Nephron (organoid): Measurements from ENCODE around the gene CPED1.

ENCODE experiments used
- H3K27ac Mint-ChIP-seq, 3 experiments: 2 replicates each; pipeline ENCODE4 v1.8.0; 2020; ENCODE audit warnings: mixed read lengths in 3 of 3, mild to moderate bottlenecking in 2 of 3, moderate library complexity in 1 of 3
- H3K27me3 Mint-ChIP-seq: 2 replicates; pipeline ENCODE4 v1.8.0; 2021; ENCODE audit warnings: low read depth, mild to moderate bottlenecking, moderate library complexity, mixed read lengths
- H3K36me3 Mint-ChIP-seq: 2 replicates; pipeline ENCODE4 v1.8.0; 2020; ENCODE audit warnings: low read depth, mixed read lengths
- H3K4me1 Mint-ChIP-seq: 2 replicates; pipeline ENCODE4 v1.8.0; 2020; ENCODE audit warnings: mixed read lengths
- H3K4me3 Mint-ChIP-seq, 3 experiments: 2 replicates each; pipeline ENCODE4 v1.8.0; 2020; ENCODE audit warnings: mild to moderate bottlenecking in 3 of 3, mixed read lengths in 3 of 3, moderate library complexity in 2 of 3
- H3K9me3 Mint-ChIP-seq: 2 replicates; pipeline ENCODE4 v1.8.0; 2020; ENCODE audit warnings: mixed read lengths
- CTCF ChIP-seq, 3 experiments: fragments of 200-600 bp; sonication (generic); IDR thresholded peaks; one replicate each; pipeline ENCODE4 v1.5.0; 2021; ENCODE audit warnings: antibody characterized with exemption in 3 of 3; ENCODE audit not compliant: unreplicated experiment in 3 of 3

CPED1 gene

GRCh38 chr7:121339082-121339481 lies 350.6 kb downstream of the CPED1 start:
- Mint-ChIP-seq H3K27ac (no peak overlapping the region), H3K4me3 (no peak overlapping the region), H3K27me3 (peaks cover 9% of the 10 kb centered on the region), H3K36me3 (no peaks in the 10 kb centered on the region), H3K4me1 (no peaks in the 10 kb centered on the region), H3K9me3 (no peaks in the 10 kb centered on the region)
- no peak for TF ChIP-seq CTCF (IDR thresholded peaks at IDR 0.05; ENCODE audit: unreplicated experiment in 3 of 3)

DNA sequence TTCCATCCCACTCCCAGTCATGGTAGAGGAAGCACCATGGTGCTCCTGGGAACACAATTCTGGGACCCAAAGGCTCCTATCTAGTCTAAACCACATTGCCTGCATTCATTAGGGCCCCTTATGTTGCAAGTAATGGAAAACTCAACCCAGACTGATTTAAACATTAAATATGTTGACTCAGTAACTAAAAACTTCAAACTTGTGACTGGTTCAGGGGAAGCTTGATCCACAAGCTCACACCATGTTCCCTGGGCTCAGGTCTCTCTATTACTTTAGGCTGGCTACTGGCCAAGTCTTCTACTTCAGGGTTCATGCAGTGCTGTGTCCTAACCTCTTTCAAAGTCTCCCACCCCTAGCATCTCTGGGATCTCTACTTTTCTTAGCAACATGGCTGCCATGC lies 353.4 kb downstream of the CPED1 start:
- Mint-ChIP-seq H3K27ac (no peak overlapping the region), H3K4me1 (no peaks in the 10 kb centered on the region), H3K36me3 (peaks cover 7% of the 10 kb centered on the region), H3K4me3 (no peak overlapping the region), H3K9me3 (no peaks in the 10 kb centered on the region), H3K27me3 (no peaks in the 10 kb centered on the region)
- no peak for TF ChIP-seq CTCF (IDR thresholded peaks at IDR 0.05; ENCODE audit: unreplicated experiment in 3 of 3)

DNA sequence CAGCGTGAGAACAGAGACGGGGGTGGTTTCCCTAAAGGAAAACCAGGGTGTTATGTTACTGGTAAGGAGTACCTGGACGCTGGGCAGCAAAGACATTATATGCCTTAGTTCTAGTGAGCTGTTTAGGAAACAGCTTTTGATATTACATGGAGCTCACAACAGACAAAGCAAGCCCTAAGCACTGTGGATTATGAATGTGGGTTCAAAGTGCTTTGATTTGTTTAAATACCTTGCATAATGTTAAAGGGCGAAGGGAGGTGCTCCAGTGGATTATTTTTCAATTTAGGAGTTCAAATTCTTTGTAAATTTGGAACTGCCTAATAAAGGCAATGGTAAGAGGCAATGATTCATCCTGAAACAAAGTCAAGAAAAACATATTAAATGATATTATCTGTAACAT lies 354.1 kb downstream of the CPED1 start:
- H3K36me3 Mint-ChIP-seq = peaks cover 14% of the 10 kb centered on the region
- H3K27me3 Mint-ChIP-seq = no peaks in the 10 kb centered on the region
- no peaks in the 10 kb centered on the region for H3K9me3 Mint-ChIP-seq
- no peaks in the 10 kb centered on the region for H3K4me1 Mint-ChIP-seq
- H3K27ac Mint-ChIP-seq = no peak overlapping the region
- no peak overlapping the region for H3K4me3 Mint-ChIP-seq
- no peak for TF ChIP-seq CTCF (IDR thresholded peaks at IDR 0.05; ENCODE audit: unreplicated experiment in 3 of 3)

DNA sequence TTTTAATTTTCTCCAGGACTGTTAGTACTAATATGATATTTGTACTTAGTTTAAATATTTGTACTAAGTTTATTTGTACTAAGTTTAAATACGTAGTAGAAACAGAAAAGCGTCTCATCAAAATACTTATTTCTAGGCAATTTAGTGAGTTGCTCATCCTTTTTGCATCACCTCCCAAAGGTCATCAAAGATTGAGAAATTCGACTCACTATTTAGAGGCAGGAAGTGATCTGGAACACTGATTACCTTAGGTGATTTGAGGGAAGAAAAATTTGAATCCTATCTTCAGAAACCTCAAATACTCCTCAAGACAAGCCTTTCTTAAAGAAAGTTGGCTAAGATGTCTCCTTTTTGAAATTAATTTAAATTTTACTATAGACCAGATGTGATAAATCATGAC lies 354.8 kb downstream of the CPED1 start:
- Mint-ChIP-seq H3K27ac (no peak overlapping the region), H3K36me3 (peaks cover 14% of the 10 kb centered on the region)

GRCh38 chr7:121344093-121344492 lies 355.6 kb downstream of the CPED1 start:
- Mint-ChIP-seq H3K27ac (no peak overlapping the region), H3K4me3 (no peak overlapping the region), H3K9me3 (no peaks in the 10 kb centered on the region), H3K27me3 (no peaks in the 10 kb centered on the region), H3K36me3 (peaks cover 14% of the 10 kb centered on the region), H3K4me1 (no peaks in the 10 kb centered on the region)
- TF ChIP-seq CTCF (IDR thresholded peaks at IDR 0.05; ENCODE audit: unreplicated experiment in 3 of 3) = no peak

More for the DNA sequence above, 354.8 kb downstream of the CPED1 start:
- TF ChIP-seq CTCF (IDR thresholded peaks at IDR 0.05; ENCODE audit: unreplicated experiment in 3 of 3) = no peak
- Mint-ChIP-seq H3K9me3 (no peaks in the 10 kb centered on the region), H3K4me1 (no peaks in the 10 kb centered on the region), H3K4me3 (no peak overlapping the region), H3K27me3 (no peaks in the 10 kb centered on the region)

DNA sequence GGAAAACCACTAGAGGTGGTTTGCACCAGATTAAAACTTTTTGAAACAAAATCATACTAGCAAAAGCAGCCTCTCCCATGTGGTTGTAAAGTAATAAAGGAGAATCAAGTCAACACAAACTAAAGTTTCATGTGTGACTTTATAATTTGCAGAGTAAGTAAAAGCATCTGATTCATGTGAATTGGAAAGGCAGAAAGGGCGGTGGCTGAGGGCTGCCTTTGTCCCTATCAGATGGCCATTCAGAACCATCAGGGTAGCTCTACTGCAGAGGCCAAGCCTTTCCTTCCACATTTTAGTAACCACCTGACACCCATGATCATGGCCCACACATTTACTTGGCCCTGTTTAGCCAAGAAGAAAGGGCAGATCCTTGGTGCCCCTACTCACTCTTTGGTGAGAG lies 356.0 kb downstream of the CPED1 start:
- Mint-ChIP-seq H3K9me3 (no peaks in the 10 kb centered on the region), H3K27me3 (no peaks in the 10 kb centered on the region), H3K27ac (no peak overlapping the region), H3K4me3 (no peak overlapping the region), H3K36me3 (peaks cover 14% of the 10 kb centered on the region), H3K4me1 (no peaks in the 10 kb centered on the region)
- no peak for TF ChIP-seq CTCF (IDR thresholded peaks at IDR 0.05; ENCODE audit: unreplicated experiment in 3 of 3)
